ENCODE results near the gene YY1.

DNA sequence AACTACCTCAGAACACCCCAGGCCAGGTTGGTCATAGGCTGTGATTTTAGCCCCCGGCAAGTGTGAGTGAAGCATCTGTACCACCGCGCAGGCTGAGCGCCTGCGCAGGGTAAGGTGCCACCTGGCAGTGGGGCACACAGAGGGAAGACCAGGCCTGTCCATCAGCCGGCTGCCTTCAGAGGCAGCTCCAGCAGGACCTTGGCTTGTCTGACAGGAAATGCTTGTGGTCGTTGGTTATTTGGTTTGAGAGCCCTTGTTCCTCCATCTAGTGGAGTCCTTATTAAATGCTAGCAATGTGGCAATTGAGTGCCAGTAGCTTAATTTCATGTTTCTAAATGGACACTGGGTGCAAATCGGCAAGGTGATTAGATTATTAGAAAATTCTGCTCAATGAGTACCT is 39.8 kb downstream of the YY1 start:
- no peak for TF ChIP-seq MTA2 (IDR thresholded peaks at IDR 0.05; ENCODE audit: low read depth)
- no peak for TF ChIP-seq MYBL2 (IDR thresholded peaks at IDR 0.05; ENCODE audit: low read depth)
- no peak for TF ChIP-seq MYBL2 (CRISPR knock-in tag; IDR thresholded peaks at IDR 0.05; ENCODE audit: borderline replicate concordance)
- TF ChIP-seq SMARCA4 (IDR thresholded peaks at IDR 0.05), result no peak
- TF ChIP-seq TAF1 (IDR thresholded peaks at IDR 0.05; ENCODE audit: control insufficient read depth, extremely low read depth, insufficient read depth, low read length, severe bottlenecking), result no peak
- TF ChIP-seq, protein P1, sequence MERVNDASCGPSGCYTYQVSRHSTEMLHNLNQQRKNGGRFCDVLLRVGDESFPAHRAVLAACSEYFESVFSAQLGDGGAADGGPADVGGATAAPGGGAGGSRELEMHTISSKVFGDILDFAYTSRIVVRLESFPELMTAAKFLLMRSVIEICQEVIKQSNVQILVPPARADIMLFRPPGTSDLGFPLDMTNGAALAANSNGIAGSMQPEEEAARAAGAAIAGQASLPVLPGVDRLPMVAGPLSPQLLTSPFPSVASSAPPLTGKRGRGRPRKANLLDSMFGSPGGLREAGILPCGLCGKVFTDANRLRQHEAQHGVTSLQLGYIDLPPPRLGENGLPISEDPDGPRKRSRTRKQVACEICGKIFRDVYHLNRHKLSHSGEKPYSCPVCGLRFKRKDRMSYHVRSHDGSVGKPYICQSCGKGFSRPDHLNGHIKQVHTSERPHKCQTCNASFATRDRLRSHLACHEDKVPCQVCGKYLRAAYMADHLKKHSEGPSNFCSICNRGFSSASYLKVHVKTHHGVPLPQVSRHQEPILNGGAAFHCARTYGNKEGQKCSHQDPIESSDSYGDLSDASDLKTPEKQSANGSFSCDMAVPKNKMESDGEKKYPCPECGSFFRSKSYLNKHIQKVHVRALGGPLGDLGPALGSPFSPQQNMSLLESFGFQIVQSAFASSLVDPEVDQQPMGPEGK (CRISPR knock-in tag; IDR thresholded peaks at IDR 0.05; ENCODE audit: borderline replicate concordance), result no peak
- TF ChIP-seq, protein P2, sequence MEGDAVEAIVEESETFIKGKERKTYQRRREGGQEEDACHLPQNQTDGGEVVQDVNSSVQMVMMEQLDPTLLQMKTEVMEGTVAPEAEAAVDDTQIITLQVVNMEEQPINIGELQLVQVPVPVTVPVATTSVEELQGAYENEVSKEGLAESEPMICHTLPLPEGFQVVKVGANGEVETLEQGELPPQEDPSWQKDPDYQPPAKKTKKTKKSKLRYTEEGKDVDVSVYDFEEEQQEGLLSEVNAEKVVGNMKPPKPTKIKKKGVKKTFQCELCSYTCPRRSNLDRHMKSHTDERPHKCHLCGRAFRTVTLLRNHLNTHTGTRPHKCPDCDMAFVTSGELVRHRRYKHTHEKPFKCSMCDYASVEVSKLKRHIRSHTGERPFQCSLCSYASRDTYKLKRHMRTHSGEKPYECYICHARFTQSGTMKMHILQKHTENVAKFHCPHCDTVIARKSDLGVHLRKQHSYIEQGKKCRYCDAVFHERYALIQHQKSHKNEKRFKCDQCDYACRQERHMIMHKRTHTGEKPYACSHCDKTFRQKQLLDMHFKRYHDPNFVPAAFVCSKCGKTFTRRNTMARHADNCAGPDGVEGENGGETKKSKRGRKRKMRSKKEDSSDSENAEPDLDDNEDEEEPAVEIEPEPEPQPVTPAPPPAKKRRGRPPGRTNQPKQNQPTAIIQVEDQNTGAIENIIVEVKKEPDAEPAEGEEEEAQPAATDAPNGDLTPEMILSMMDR (IDR thresholded peaks at IDR 0.05 in 2 of 3, conservative IDR thresholded peaks at IDR 0.05 in 1 of 3; ENCODE audit: insufficient read depth in 2 of 3, low read depth in 1 of 3, low read length in 3 of 3), result no peak
- TF ChIP-seq, protein P3, sequence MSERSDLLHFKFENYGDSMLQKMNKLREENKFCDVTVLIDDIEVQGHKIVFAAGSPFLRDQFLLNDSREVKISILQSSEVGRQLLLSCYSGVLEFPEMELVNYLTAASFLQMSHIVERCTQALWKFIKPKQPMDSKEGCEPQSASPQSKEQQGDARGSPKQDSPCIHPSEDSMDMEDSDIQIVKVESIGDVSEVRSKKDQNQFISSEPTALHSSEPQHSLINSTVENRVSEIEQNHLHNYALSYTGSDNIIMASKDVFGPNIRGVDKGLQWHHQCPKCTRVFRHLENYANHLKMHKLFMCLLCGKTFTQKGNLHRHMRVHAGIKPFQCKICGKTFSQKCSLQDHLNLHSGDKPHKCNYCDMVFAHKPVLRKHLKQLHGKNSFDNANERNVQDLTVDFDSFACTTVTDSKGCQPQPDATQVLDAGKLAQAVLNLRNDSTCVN (CRISPR knock-in tag; IDR thresholded peaks at IDR 0.05), result no peak
- no peak for TF ChIP-seq ZNF263 (CRISPR knock-in tag; IDR thresholded peaks at IDR 0.05; ENCODE audit: borderline replicate concordance)
- TF ChIP-seq SMARCC2 (IDR thresholded peaks at IDR 0.05; ENCODE audit: low read depth), result no peak
- no peak for TF ChIP-seq ZNF324 (CRISPR knock-in tag; IDR thresholded peaks at IDR 0.05)
